ENCODE data around the gene SYT3. TPM values are rescaled to one million over a fixed set of nuclear protein-coding genes. Genes with fewer than 3 reads are reported as not detected.

The SYT3 gene
- total RNA-seq, 2 donors from 2014 or later = not detected

DNA sequence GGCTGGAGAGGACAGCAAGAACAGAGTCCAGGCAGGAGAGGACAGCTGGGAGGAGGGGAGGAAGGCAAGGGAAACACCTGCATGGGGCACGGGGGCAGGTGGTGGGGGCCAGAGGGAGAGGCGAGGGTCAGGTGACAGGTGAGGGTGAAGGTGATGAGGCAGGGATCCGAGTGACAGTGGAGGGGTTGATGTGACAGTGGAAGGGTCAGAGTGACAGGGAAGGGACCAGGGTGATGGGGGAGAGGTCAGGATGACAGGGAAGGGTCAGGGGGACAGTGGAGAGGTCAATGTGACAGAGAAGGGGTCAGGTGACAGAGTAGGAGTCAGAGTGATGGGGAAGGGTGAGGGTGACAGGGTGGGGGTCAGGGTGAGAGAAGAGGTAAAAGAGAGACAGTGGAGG lies 38.6 kb upstream of the SYT3 start:
- Histone ChIP-seq H3K36me3 (no peaks in the 10 kb centered on the region), H3K4me1 (ENCODE audit: control insufficient read depth in 1 of 2, low read depth in 2 of 2) (no peaks in the 10 kb centered on the region), H3K9me3 (no peaks in the 10 kb centered on the region), H3K27ac (no peak overlapping the region), H3K4me3 (no peak overlapping the region), H3K27me3 (replicated peaks; ENCODE audit: insufficient read depth) (no peaks in the 10 kb centered on the region)
- DNase-seq (ENCODE audit: low spot score) (no peak), ATAC-seq (ENCODE audit: insufficient number of reproducible peaks, low FRiP score, low read depth) (no peak)
- no peak for TF ChIP-seq CTCF (IDR thresholded peaks at IDR 0.05)

GRCh38 chr19:50677636-50678035 lies 38.0 kb upstream of the SYT3 start:
- Histone ChIP-seq H3K4me3 (no peak overlapping the region), H3K27ac (no peak overlapping the region), H3K9me3 (no peaks in the 10 kb centered on the region), H3K4me1 (ENCODE audit: control insufficient read depth in 1 of 2, low read depth in 2 of 2) (no peaks in the 10 kb centered on the region), H3K27me3 (replicated peaks; ENCODE audit: insufficient read depth) (no peaks in the 10 kb centered on the region), H3K36me3 (no peaks in the 10 kb centered on the region)
- TF ChIP-seq CTCF (IDR thresholded peaks at IDR 0.05) = no peak
- DNase-seq (ENCODE audit: low spot score) (no peak), ATAC-seq (ENCODE audit: insufficient number of reproducible peaks, low FRiP score, low read depth) (no peak)

GRCh38 chr19:50676625-50677197 lies 37.0 kb upstream of the SYT3 start:
- H3K4me1 ChIP-seq (ENCODE audit: control insufficient read depth in 1 of 2, low read depth in 2 of 2) = no peaks in the 10 kb centered on the region
- no peak for TF ChIP-seq CTCF (IDR thresholded peaks at IDR 0.05)
- H3K27ac ChIP-seq = no peak overlapping the region
- no peak overlapping the region for H3K4me3 ChIP-seq
- no peaks in the 10 kb centered on the region for H3K9me3 ChIP-seq
- H3K36me3 ChIP-seq = no peaks in the 10 kb centered on the region
- DNase-seq (ENCODE audit: low spot score) (no peak), ATAC-seq (ENCODE audit: insufficient number of reproducible peaks, low FRiP score, low read depth) (no peak)
- H3K27me3 ChIP-seq (replicated peaks; ENCODE audit: insufficient read depth) = no peaks in the 10 kb centered on the region

DNA sequence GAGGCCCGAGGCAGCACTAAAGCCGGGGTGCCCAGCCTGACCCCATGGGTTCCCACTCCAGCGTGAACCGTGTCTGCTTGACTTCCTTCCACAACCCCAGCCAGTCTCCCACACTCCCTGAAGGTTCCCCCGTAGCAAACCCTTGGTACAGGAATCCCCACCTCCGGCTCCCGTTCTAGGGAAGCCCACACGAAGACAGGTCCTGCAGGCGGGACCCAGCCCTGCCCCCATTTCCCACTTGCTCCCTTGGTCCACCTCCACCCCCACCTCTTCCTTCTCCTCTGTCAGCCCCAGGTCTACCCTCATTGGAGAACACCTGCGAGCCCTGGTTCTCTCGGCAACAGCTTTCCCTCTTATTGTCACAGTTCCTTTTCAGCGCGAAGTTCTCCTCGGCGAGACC lies 33.4 kb upstream of the SYT3 start:
- H3K27ac ChIP-seq = no peak overlapping the region
- no peak for TF ChIP-seq CTCF (IDR thresholded peaks at IDR 0.05)
- no peaks in the 10 kb centered on the region for H3K9me3 ChIP-seq
- ATAC-seq (ENCODE audit: insufficient number of reproducible peaks, low FRiP score, low read depth) (no peak), DNase-seq (ENCODE audit: low spot score) (no peak)
- H3K27me3 ChIP-seq (replicated peaks; ENCODE audit: insufficient read depth) = peaks cover 6% of the 10 kb centered on the region
- no peak overlapping the region for H3K4me3 ChIP-seq
- no peaks in the 10 kb centered on the region for H3K4me1 ChIP-seq (ENCODE audit: control insufficient read depth in 1 of 2, low read depth in 2 of 2)
- H3K36me3 ChIP-seq = no peaks in the 10 kb centered on the region

GRCh38 chr19:50670102-50670380 lies 30.4 kb upstream of the SYT3 start:
- Histone ChIP-seq H3K27ac (no peak overlapping the region), H3K9me3 (no peaks in the 10 kb centered on the region), H3K4me3 (no peak overlapping the region), H3K4me1 (ENCODE audit: control insufficient read depth in 1 of 2, low read depth in 2 of 2) (peaks cover 0 to 8% of the 10 kb centered on the region in 2 donors), H3K27me3 (replicated peaks; ENCODE audit: insufficient read depth) (peaks cover 6% of the 10 kb centered on the region), H3K36me3 (no peaks in the 10 kb centered on the region)
- ATAC-seq (ENCODE audit: insufficient number of reproducible peaks, low FRiP score, low read depth) (no peak), DNase-seq (ENCODE audit: low spot score) (no peak)
- TF ChIP-seq CTCF (IDR thresholded peaks at IDR 0.05) = no peak

All from thoracic aorta (tissue), 2 donors.